ENCODE measurements around the gene NUPR1.
"Not testable (repeated sequence)": the region's sequence is repeated elsewhere in the genome, so short reads cannot be mapped to it uniquely, and the experiment has no call there.

NUPR1 gene

GRCh38 chr16:28538733-28539596, at the start of gene NUPR1:
Gene NUPR1, minus strand, starts transcription at chr16:28538974. Its CDS starts 67 bp downstream, at chr16:28538907.
- DNase-seq: no peak

- DNase-seq: no peak
Observed at GRCh38 chr16:28587386-28587785, 48.6 kb upstream of the NUPR1 start.

GRCh38 chr16:28586466-28586865, 47.7 kb upstream of the NUPR1 start:
- no peak for DNase-seq

GRCh38 chr16:28585674-28586073, 46.9 kb upstream of the NUPR1 start:
- DNase-seq: no peak

DNA sequence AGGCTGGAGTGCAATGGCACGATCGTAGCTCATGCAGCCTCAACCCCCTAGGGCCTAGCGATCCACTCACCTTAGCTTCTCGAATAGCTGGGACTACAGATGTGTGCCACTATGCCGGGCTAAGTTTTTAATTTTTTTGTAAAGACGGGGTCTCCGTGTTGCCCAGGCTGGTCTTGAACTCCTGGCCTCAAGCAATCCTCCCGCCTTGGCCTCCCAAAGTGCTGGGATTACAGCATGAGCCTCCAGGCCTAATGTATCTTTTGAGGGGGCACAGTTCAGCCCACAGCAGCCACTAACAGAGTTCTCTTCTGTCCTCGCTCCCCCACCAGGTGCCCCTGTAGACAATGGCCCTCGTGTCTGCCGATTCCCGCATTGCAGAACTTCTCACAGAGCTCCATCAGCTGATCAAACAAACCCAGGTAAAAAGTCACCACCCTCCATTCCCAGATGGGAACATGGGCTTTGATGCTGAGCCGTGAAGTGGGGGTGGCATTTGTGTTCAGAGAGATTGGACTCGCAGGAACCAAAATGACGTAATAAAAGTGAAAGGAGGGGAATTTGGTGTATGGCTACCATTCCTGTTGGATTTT, 42.0 kb upstream of the NUPR1 start:
- no peak for DNase-seq

GRCh38 chr16:28575446-28576109, 36.8 kb upstream of the NUPR1 start:
- no peak for DNase-seq

GRCh38 chr16:28574925-28575324, 36.2 kb upstream of the NUPR1 start:
- no peak for DNase-seq

GRCh38 chr16:28573738-28574718, 35.3 kb upstream of the NUPR1 start:
- DNase-seq: no peak

GRCh38 chr16:28572696-28573510, 34.1 kb upstream of the NUPR1 start:
- DNase-seq: no peak

- no peak for DNase-seq
Observed at GRCh38 chr16:28569968-28570752, 31.4 kb upstream of the NUPR1 start.

DNA sequence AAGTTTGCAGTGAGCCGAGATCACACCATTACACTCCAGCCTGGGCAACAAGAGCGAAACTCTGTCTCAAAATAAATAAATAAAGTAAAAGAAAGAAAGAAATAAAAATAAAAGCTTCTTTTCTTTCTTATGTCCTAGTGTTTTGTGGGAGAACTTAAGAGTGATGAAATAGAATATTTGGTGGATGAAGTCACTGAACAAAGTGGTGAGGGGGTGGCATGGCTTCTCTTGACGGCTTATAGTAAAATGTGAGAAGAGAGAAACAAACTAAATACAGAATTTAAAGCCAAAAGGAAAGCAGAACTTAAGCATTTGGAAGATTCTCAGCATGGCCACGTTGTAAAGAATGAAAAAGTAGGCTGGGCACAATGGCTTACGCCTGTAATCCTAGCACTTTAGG, 30.2 kb upstream of the NUPR1 start:
- no peak for DNase-seq

DNA sequence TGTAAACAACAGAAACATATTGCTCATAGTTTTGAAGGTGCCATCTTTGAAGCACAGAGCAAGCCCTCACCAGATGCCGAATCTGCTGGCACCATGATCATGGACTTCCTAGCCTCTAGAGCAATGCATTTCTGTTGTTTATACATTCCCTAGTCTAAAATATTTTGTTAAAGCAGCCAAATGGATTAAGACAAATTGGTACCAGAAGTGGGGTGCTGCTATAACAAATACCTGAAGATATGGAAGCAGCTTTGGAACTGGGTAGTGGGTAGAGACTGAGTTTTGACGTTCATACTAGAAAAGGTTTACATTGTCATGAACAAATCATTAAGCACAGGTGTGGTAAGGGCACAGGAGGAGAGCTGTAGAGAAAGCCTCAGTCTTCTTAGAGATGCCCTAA, 28.5 kb upstream of the NUPR1 start:
- no peak for DNase-seq

- not testable (repeated sequence) for DNase-seq
Observed at GRCh38 chr16:28566233-28566925, 27.6 kb upstream of the NUPR1 start.

GRCh38 chr16:28563218-28563617, 24.4 kb upstream of the NUPR1 start:
- DNase-seq: no peak

DNA sequence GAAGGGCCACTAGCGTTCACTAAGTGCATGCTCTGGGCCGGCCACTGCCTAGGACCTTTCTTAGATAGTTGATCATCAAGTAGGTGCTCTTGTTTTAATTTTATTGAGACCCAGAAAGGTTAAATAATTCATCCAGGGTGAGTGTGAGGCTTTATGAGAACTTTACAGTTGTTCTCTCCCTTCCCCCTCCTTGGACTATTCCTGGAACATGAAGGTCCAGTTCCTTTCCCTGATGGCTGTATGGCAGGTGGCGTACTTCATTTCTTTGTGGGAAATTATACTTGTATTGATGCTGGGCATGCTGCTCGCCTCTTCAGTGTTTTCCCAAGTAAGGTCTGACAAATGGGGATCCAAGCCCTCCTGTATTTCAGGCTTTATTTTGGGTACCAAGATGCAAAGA, 23.4 kb upstream of the NUPR1 start:
- DNase-seq: no peak

DNA sequence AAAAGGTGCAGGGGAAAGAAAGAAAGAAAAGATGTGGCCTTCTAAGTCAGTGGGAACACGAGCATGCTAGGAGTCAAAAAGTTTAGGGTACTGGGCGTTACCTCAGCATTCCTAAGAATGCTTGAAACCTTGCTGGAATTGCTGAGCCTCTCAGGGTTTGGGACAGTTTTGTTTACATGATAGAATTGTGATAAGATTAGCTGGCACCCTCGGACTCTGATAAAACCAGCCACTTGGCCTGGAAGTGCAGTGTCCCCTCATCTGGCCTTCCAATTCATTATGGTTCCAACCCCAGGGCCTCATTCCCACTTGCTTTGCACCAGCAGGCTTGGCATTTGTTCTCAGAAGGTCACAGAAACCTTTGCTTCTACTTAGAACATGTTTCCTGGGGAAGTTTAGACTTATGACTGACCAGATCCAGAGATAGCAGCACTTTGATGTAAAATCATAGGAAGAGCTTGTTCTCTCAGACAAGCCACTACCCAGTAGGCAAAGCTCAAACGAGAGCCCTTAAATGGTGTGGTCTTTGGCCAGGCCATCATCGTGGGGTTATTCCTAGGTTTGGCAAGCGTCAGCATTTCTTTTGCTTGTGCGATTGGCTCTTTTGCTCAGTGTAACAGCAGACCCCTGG, 22.9 kb upstream of the NUPR1 start:
- DNase-seq: no peak

GRCh38 chr16:28558456-28558855, 19.7 kb upstream of the NUPR1 start:
- DNase-seq: no peak

GRCh38 chr16:28556914-28557320, 18.1 kb upstream of the NUPR1 start:
- no peak for DNase-seq

- peak; percentile 47 for DNase-seq
Observed at GRCh38 chr16:28555561-28555960, 16.8 kb upstream of the NUPR1 start.

Data from activated CD4-positive, alpha-beta T cell treated with anti-CD3 and anti-CD28 coated beads, Interleukin-2, amount 50 U/mL, for 16 hours (primary cell).